ENCODE results near the gene TPRX2. TPM values are rescaled to one million over a fixed set of nuclear protein-coding genes. Genes with fewer than 3 reads are reported as not detected.

Gene TPRX2
- total and polyA plus RNA-seq, 2 of the 13 experiments (the other 11 are each of a cell fraction or from before 2014, with no cell fraction given), result not detected

GRCh38 chr19:47853003-47853402 lies 6.0 kb upstream of the TPRX2 start:
- no peak overlapping the region for H3K9ac ChIP-seq (ENCODE audit: insufficient read depth, low read depth, low read length)
- WGBS (ENCODE audit: low lambda C conversion rate), result 39% methylated on average over 4 of the region's 5 CpGs
- in situ Hi-C loops (cut with HindIII; ENCODE audit: extremely low pct_ligation_motif_present, low pct_unique_long_range_greater_than_20kb) (no loop called here), intact Hi-C loops (cut with micrococcal nuclease; ENCODE audit: unreplicated experiment) (no loop called here)
- ChIA-PET POLR2A (no interaction called here), CTCF (ENCODE audit: low intra/inter-chr PET ratio, low total read pairs) (no interaction called here)
- no peaks in the 10 kb centered on the region for H3K9me3 ChIP-seq (ENCODE audit: low read length)
- H3K4me3 ChIP-seq (replicated peaks in 1 of 3; ENCODE audit: insufficient read depth in 1 of 3, low read depth in 2 of 3, low read length in 3 of 3), result no peak overlapping the region
- peaks cover 2 to 3% of the 10 kb centered on the region in 2 experiments; a peak in 3 of 5 replicates for H3K27me3 ChIP-seq (ENCODE audit: control insufficient read depth in 1 of 2, insufficient read depth in 2 of 2, low read length in 2 of 2)
- DNase-seq (ENCODE audit: low spot score), result no peak
- H2AFZ ChIP-seq (ENCODE audit: low read length), result no peak overlapping the region
- FAIRE-seq, result no peak
- H3K36me3 ChIP-seq (replicated peaks in 1 of 2; ENCODE audit: control insufficient read depth in 1 of 2, insufficient read depth in 2 of 2, low read length in 2 of 2), result no peaks in the 10 kb centered on the region
- no peaks in the 10 kb centered on the region for H3K79me2 ChIP-seq (ENCODE audit: insufficient read depth, low read length)
- no peak overlapping the region for H3K27ac ChIP-seq (ENCODE audit: extremely low read length, insufficient read depth, low read length)
- no peak for ATAC-seq
- H3K4me2 ChIP-seq (ENCODE audit: low read depth, low read length), result no peak overlapping the region
- peaks cover 3% of the 10 kb centered on the region; the same call in 1 of the 2 replicates for H3K4me1 ChIP-seq (ENCODE audit: insufficient read depth, low read length)
- no TSS peak for BruUV-seq (replicated peaks)
- H4K20me1 ChIP-seq (ENCODE audit: insufficient read depth, low read length), result no peaks in the 10 kb centered on the region
- no peak for TF ChIP-seq HOXA9 (CRISPR knock-in tag; IDR thresholded peaks at IDR 0.05; ENCODE audit: borderline replicate concordance)
- TF ChIP-seq GATAD1 (CRISPR knock-in tag; IDR thresholded peaks at IDR 0.05), result no peak
- TF ChIP-seq ZNF652 (CRISPR knock-in tag; IDR thresholded peaks at IDR 0.05; ENCODE audit: borderline replicate concordance, low read depth), result no peak
- no peak for TF ChIP-seq CENPBD1 (CRISPR knock-in tag; IDR thresholded peaks at IDR 0.05; ENCODE audit: borderline replicate concordance, low read depth)
- no peak for TF ChIP-seq SSRP1 (CRISPR knock-in tag; IDR thresholded peaks at IDR 0.05)
- no peak for TF ChIP-seq XBP1 (CRISPR knock-in tag; IDR thresholded peaks at IDR 0.05)
- TF ChIP-seq IKZF4 (CRISPR knock-in tag; IDR thresholded peaks at IDR 0.05; ENCODE audit: borderline replicate concordance, low read depth, not compliant biosample characterization), result no peak
- TF ChIP-seq FLYWCH1 (CRISPR knock-in tag; IDR thresholded peaks at IDR 0.05), result no peak
- TF ChIP-seq YEATS2 (CRISPR knock-in tag; IDR thresholded peaks at IDR 0.05; ENCODE audit: borderline replicate concordance), result no peak
- no peak for TF ChIP-seq ZFP82 (CRISPR knock-in tag; IDR thresholded peaks at IDR 0.05; ENCODE audit: borderline replicate concordance)
- no peak for TF ChIP-seq ZNF619 (CRISPR knock-in tag; IDR thresholded peaks at IDR 0.05)
- TF ChIP-seq ZNF354B (CRISPR knock-in tag; IDR thresholded peaks at IDR 0.05), result no peak
- TF ChIP-seq ZBTB44 (CRISPR knock-in tag; IDR thresholded peaks at IDR 0.05), result no peak
- TF ChIP-seq ZNF567 (CRISPR knock-in tag; IDR thresholded peaks at IDR 0.05; ENCODE audit: borderline replicate concordance), result no peak
- TF ChIP-seq BCLAF1 (IDR thresholded peaks at IDR 0.05), result no peak
- TF ChIP-seq IKZF5 (CRISPR knock-in tag; IDR thresholded peaks at IDR 0.05), result no peak
- no peak for TF ChIP-seq AHR (CRISPR knock-in tag; IDR thresholded peaks at IDR 0.05)
- no peak for TF ChIP-seq HDAC2 (CRISPR knock-in tag; IDR thresholded peaks at IDR 0.05)
- TF ChIP-seq GATAD2A (CRISPR knock-in tag; IDR thresholded peaks at IDR 0.05), result no peak
